GM12878 (cell line): ENCODE measurements around the gene CCN5. TPM values are rescaled to one million over a fixed set of nuclear protein-coding genes. Genes with fewer than 3 reads are reported as not detected.

ENCODE experiments used
- ATAC-seq: fragments of 200-7000 bp; cut with Tn5 transposase; 3 replicates; pipeline ENCODE4 v1.9.1; 2020; ENCODE audit warnings: mild to moderate bottlenecking, moderate library complexity
- BruUV-seq: library from RNA; stranded (reverse); fragments of 400-500 nt; replicated peaks from 2 replicates; lab custom pipeline; 2021; lab: Mats Ljungman, UMichigan
- CTCF ChIA-PET: fragments of 300-600 bp; sonication (Branson Sonifier 250); formaldehyde crosslinking; extraction: SDS; loops from one replicate; lab custom pipeline; 2021; ENCODE audit warnings: inconsistent platforms; lab: Yijun Ruan, JAX
- POLR2A ChIA-PET: fragments of 350-600 bp; formaldehyde crosslinking; extraction: SDS; loops from one replicate; lab custom pipeline; 2021; ENCODE audit warnings: inconsistent platforms; lab: Charles Lee
- RAD21 ChIA-PET: fragments of 300-600 bp; sonication (Branson Sonifier 250); formaldehyde crosslinking; loops from one replicate; lab custom pipeline; 2023; ENCODE audit warnings: antibody characterized with exemption; ENCODE audit not compliant: unreplicated experiment; lab: Charles Lee
- SMC1A ChIA-PET: fragments of 300-600 bp; sonication (Branson Sonifier 250); formaldehyde crosslinking; loops from one replicate; lab custom pipeline; 2023; ENCODE audit not compliant: unreplicated experiment, uncharacterized antibody; lab: Charles Lee
- DNase-seq: peaks from one replicate; pipeline ENCODE4 v3.0.0-alpha.2; 2011; ENCODE audit warnings: low read depth, low spot score
- FAIRE-seq: peaks from 3 replicates; lab custom pipeline; 2011; peaks lifted over from hg19 to GRCh38; lab: Jason Lieb, UNC
- H2AFZ ChIP-seq: 2 replicates; pipeline ENCODE4 v1.6.0; 2011; ENCODE audit warnings: low read depth, low read length, control low read depth; ENCODE audit not compliant: control insufficient read depth
- H3K27ac ChIP-seq: 2 replicates; pipeline ENCODE4 v1.5.1; 2011; ENCODE audit warnings: control low read depth; ENCODE audit not compliant: control insufficient read depth, insufficient read depth
- H3K27me3 ChIP-seq, 2 experiments: replicated peaks in 1 of 2; 2 replicates each; pipeline versions ENCODE4 v1.6.0 to v1.6.1; 2011; ENCODE audit warnings: low read length in 1 of 2; ENCODE audit not compliant: control insufficient read depth in 2 of 2, insufficient read depth in 2 of 2
- H3K36me3 ChIP-seq, 2 experiments: 2 replicates each; pipeline ENCODE4 v1.5.1; 2011; ENCODE audit warnings: low read length in 1 of 2; ENCODE audit not compliant: control insufficient read depth in 2 of 2, insufficient read depth in 2 of 2
- H3K4me1 ChIP-seq: 2 replicates; pipeline ENCODE4 v1.6.1; 2011; ENCODE audit warnings: mild to moderate bottlenecking, low read length, moderate library complexity, mixed read lengths; ENCODE audit not compliant: control insufficient read depth, insufficient read depth
- H3K4me2 ChIP-seq: 2 replicates; pipeline ENCODE4 v1.6.0; 2011; ENCODE audit warnings: control low read depth; ENCODE audit not compliant: control insufficient read depth, insufficient read depth
- H3K4me3 ChIP-seq: fragments of 200-600 bp; sonication (generic); 2 replicates; pipeline ENCODE4 v1.5.1; 2016
- H3K79me2 ChIP-seq: 2 replicates; pipeline ENCODE4 v1.6.0; 2011; ENCODE audit warnings: low read length; ENCODE audit not compliant: control insufficient read depth, insufficient read depth
- H3K9ac ChIP-seq: 2 replicates; pipeline ENCODE4 v1.8.0; 2011; ENCODE audit warnings: low read length, control low read depth, mixed read lengths; ENCODE audit not compliant: control insufficient read depth, insufficient read depth
- H3K9me3 ChIP-seq: replicated peaks from 3 replicates; pipeline ENCODE4 v1.5.1; 2011; ENCODE audit warnings: mild to moderate bottlenecking, low read length; ENCODE audit not compliant: control insufficient read depth, insufficient read depth
- H4K20me1 ChIP-seq: 2 replicates; pipeline ENCODE4 v1.6.0; 2011; ENCODE audit not compliant: control insufficient read depth, insufficient read depth
- ATF7 ChIP-seq: fragments of 450-650 bp; IDR thresholded peaks from 2 replicates; pipeline ENCODE4 v1.6.1; 2016; ENCODE audit warnings: low read depth, mild to moderate bottlenecking
- BACH1 ChIP-seq: fragments of 450-650 bp; IDR thresholded peaks from 2 replicates; pipeline ENCODE4 v1.6.1; 2017; ENCODE audit warnings: mild to moderate bottlenecking, borderline replicate concordance
- BCL11A ChIP-seq: IDR thresholded peaks from 2 replicates; pipeline ENCODE4 v1.6.1; 2011; ENCODE audit warnings: low read depth, low read length
- EED ChIP-seq: sonication (generic); IDR thresholded peaks from 2 replicates; pipeline ENCODE4 v1.6.1; 2016; ENCODE audit warnings: antibody characterized with exemption, low read depth
- FOXM1 ChIP-seq: IDR thresholded peaks from 2 replicates; pipeline ENCODE4 v1.6.1; 2012; ENCODE audit warnings: low read depth, mild to moderate bottlenecking, inconsistent platforms, low read length, moderate library complexity
- MEF2B ChIP-seq: fragments of 450-650 bp; IDR thresholded peaks from 2 replicates; pipeline ENCODE4 v1.6.1; 2018; ENCODE audit warnings: mild to moderate bottlenecking, moderate library complexity; ENCODE audit not compliant: partially characterized antibody, poor library complexity, severe bottlenecking
- YY1 ChIP-seq: IDR thresholded peaks from 2 replicates; pipeline ENCODE4 v1.6.1; 2011; ENCODE audit warnings: low read depth, mild to moderate bottlenecking, low read length
- WGBS: methylation state at CpG from one replicate; pipeline ENCODE4 v1.1.6; 2016; ENCODE audit warnings: low lambda C conversion rate; ENCODE audit not compliant: insufficient replicate concordance, insufficient coverage; ENCODE audit errors: missing lambda C conversion rate; 5-methylcytosine and 5-hydroxymethylcytosine counted together
- in situ Hi-C: fragments of 300-500 bp; cut with MboI; formaldehyde crosslinking; loops from 9 replicates; pipeline ENCODE4 v1.14.3; 2018; ENCODE audit warnings: mixed read lengths
- intact Hi-C: fragments of 100-400 bp; cut with micrococcal nuclease; formaldehyde crosslinking; loops from one replicate; pipeline ENCODE4 v1.14.2; 2022; ENCODE audit not compliant: unreplicated experiment
- polyA plus RNA-seq, 11 experiments: library from polyadenylated mRNA; depleted of rRNA in 4 of 11; unstranded in 6 of 11; stranded (reverse) in 5 of 11; fragments of >200 nt; fragmentation: Nextera tagmentation in 4 of 11; fragmentation: Illumina TruSeq in 1 of 11; extraction: Ambion mirVana in 4 of 11; extraction: Trizol in 1 of 11; gene quantifications; 1 replicate in 1 of 11; 2 replicates in 10 of 11; pipeline versions ENCODE4 v1.2.1 to v1.2.3, GENCODE V29; 2011 to 2016; ENCODE audit warnings: inconsistent platforms in 2 of 11, missing spikeins in 2 of 11, low read depth in 1 of 11
- total RNA-seq, 4 experiments: library from RNA; depleted of rRNA in 3 of 4; stranded (reverse); fragments of >200 nt in 3 of 4; fragmentation: Illumina TruSeq in 1 of 4; extraction: Trizol in 1 of 4; gene quantifications; 2 replicates each; pipeline versions ENCODE4 v1.2.1 to v1.2.3, GENCODE V29; 2013 to 2021
- TF ChIP-seq, protein P1 (sequence below): fragments of 450-650 bp; formaldehyde crosslinking; IDR thresholded peaks from 2 replicates; pipeline ENCODE4 v1.4.0; 2022; ENCODE audit warnings: mild to moderate bottlenecking, moderate library complexity
- TF ChIP-seq, protein P2 (sequence below): IDR thresholded peaks from 2 replicates; pipeline ENCODE4 v1.6.1; 2012; ENCODE audit warnings: improper control_type of control experiment, low read depth, low read length; ENCODE audit not compliant: insufficient replicate concordance
- TF ChIP-seq, protein P3 (sequence below), 3 experiments: IDR thresholded peaks in 2 of 3; conservative IDR thresholded peaks in 1 of 3; 2 replicates each; pipeline ENCODE4 v1.5.1; 2011; ENCODE audit warnings: low read depth in 3 of 3, low read length in 3 of 3, mild to moderate bottlenecking in 3 of 3, control low read depth in 2 of 3, moderate library complexity in 2 of 3, inconsistent platforms in 1 of 3, mixed read lengths in 1 of 3; ENCODE audit not compliant: control insufficient read depth in 2 of 3, insufficient read depth in 1 of 3; ENCODE audit errors: extremely low read depth in 1 of 3

CCN5 gene
- total and polyA plus RNA-seq, 10 of the 15 experiments (the other 5 are each of a cell fraction or from before 2014, with no cell fraction given): 0.14 to 0.15 TPM; not detected in 8

DNA sequence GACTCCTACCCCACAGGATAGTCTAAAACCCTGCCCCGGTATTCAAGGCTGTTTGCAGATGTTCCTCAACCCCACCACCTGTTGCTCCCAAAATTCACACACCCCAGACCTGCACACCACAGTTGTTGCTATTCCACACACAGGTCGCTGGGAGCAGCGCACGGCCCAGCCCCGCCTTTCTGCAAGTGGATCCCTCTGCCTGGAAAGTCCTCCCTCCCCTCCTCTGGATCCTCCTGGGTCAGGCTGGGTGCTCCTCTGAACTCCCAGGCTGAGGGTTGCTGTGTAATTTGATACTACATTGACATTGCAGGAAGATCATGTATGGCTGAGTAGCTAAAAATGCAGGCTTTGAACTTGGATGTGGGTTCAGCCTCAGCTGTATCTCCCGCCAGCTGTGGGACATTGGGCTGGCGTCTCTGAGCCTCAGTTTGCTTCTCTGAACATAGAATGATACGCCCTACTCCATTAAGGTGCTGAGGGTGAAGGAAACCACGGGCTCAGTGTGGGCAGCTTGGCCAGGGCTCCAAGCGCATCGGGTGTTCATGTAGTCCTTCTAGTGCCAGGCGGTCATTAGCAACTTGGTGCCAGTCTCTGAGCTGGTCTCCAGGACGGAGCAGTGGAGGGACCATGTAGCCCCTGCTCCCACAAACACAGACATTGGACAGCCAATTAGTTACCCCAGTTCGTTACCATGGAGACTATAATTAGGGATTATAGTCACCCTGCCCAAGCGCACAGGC is 13.9 kb upstream of the CCN5 start (continued):
- TF ChIP-seq, protein P1, sequence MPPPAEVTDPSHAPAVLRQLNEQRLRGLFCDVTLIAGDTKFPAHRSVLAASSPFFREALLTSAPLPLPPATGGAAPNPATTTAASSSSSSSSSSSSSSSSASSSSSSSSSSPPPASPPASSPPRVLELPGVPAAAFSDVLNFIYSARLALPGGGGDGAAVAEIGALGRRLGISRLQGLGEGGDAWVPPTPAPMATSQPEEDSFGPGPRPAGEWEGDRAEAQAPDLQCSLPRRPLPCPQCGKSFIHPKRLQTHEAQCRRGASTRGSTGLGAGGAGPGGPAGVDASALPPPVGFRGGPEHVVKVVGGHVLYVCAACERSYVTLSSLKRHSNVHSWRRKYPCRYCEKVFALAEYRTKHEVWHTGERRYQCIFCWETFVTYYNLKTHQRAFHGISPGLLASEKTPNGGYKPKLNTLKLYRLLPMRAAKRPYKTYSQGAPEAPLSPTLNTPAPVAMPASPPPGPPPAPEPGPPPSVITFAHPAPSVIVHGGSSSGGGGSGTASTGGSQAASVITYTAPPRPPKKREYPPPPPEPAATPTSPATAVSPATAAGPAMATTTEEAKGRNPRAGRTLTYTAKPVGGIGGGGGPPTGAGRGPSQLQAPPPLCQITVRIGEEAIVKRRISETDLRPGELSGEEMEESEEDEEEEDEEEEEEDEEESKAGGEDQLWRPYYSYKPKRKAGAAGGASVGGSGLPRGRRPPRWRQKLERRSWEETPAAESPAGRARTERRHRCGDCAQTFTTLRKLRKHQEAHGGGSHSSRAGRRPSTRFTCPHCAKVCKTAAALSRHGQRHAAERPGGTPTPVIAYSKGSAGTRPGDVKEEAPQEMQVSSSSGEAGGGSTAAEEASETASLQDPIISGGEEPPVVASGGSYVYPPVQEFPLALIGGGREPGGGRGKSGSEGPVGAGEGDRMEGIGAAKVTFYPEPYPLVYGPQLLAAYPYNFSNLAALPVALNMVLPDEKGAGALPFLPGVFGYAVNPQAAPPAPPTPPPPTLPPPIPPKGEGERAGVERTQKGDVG (CRISPR knock-in tag): no peak
- TF ChIP-seq BACH1: no peak

DNA sequence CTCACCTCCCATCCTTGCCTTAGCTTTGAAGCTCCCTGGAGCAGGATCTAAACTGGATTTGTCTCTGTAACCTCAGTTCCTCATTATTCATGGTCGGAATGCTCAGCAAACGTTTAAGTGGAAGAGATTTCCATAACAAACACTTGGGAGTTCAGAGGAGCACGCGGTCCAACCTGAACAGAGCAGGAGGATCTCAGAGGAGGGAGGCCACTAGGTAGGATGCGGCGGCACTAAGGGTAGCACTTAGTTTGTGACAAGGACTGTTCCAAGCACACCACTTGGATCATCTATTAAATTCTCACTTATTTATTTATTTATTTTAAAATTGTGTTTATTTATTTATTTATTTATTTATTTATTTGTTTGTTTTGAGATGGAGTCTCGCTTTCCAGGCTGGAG is 13.3 kb upstream of the CCN5 start:
- in situ Hi-C loops (no loop called here), intact Hi-C loops (no loop called here)
- Histone ChIP-seq H3K36me3 (no peaks in the 10 kb centered on the region), H3K9ac (no peak overlapping the region), H3K4me3 (no peak overlapping the region), H3K9me3 (no peaks in the 10 kb centered on the region), H3K27ac (no peak overlapping the region), H3K4me2 (no peak overlapping the region), H3K27me3 (no peaks in the 10 kb centered on the region; a peak in 2 of 4 replicates), H3K79me2 (no peaks in the 10 kb centered on the region), H2AFZ (no peak overlapping the region), H4K20me1 (no peaks in the 10 kb centered on the region), H3K4me1 (peaks cover 10% of the 10 kb centered on the region)
- ChIA-PET RAD21 (no interaction called here), CTCF (interaction anchor here (0.6 kb wide), 1 partner anchor 319 kb away, joined by 3 read pairs; no protein-coding TSS in a partner anchor), POLR2A (no interaction called here), SMC1A (no interaction called here)
- no peak for DNase-seq
- no peak for FAIRE-seq
- ATAC-seq: no peak
- 55% methylated on average over 7 of the region's 7 CpGs for WGBS
- no TSS peak for BruUV-seq
- TF ChIP-seq FOXM1 (no peak), YY1 (no peak), MEF2B (no peak), EED (no peak), BCL11A (no peak), ATF7 (no peak)
- TF ChIP-seq, protein P2, sequence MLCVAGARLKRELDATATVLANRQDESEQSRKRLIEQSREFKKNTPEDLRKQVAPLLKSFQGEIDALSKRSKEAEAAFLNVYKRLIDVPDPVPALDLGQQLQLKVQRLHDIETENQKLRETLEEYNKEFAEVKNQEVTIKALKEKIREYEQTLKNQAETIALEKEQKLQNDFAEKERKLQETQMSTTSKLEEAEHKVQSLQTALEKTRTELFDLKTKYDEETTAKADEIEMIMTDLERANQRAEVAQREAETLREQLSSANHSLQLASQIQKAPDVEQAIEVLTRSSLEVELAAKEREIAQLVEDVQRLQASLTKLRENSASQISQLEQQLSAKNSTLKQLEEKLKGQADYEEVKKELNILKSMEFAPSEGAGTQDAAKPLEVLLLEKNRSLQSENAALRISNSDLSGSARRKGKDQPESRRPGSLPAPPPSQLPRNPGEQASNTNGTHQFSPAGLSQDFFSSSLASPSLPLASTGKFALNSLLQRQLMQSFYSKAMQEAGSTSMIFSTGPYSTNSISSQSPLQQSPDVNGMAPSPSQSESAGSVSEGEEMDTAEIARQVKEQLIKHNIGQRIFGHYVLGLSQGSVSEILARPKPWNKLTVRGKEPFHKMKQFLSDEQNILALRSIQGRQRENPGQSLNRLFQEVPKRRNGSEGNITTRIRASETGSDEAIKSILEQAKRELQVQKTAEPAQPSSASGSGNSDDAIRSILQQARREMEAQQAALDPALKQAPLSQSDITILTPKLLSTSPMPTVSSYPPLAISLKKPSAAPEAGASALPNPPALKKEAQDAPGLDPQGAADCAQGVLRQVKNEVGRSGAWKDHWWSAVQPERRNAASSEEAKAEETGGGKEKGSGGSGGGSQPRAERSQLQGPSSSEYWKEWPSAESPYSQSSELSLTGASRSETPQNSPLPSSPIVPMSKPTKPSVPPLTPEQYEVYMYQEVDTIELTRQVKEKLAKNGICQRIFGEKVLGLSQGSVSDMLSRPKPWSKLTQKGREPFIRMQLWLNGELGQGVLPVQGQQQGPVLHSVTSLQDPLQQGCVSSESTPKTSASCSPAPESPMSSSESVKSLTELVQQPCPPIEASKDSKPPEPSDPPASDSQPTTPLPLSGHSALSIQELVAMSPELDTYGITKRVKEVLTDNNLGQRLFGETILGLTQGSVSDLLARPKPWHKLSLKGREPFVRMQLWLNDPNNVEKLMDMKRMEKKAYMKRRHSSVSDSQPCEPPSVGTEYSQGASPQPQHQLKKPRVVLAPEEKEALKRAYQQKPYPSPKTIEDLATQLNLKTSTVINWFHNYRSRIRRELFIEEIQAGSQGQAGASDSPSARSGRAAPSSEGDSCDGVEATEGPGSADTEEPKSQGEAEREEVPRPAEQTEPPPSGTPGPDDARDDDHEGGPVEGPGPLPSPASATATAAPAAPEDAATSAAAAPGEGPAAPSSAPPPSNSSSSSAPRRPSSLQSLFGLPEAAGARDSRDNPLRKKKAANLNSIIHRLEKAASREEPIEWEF: no peak
- TF ChIP-seq, protein P3, sequence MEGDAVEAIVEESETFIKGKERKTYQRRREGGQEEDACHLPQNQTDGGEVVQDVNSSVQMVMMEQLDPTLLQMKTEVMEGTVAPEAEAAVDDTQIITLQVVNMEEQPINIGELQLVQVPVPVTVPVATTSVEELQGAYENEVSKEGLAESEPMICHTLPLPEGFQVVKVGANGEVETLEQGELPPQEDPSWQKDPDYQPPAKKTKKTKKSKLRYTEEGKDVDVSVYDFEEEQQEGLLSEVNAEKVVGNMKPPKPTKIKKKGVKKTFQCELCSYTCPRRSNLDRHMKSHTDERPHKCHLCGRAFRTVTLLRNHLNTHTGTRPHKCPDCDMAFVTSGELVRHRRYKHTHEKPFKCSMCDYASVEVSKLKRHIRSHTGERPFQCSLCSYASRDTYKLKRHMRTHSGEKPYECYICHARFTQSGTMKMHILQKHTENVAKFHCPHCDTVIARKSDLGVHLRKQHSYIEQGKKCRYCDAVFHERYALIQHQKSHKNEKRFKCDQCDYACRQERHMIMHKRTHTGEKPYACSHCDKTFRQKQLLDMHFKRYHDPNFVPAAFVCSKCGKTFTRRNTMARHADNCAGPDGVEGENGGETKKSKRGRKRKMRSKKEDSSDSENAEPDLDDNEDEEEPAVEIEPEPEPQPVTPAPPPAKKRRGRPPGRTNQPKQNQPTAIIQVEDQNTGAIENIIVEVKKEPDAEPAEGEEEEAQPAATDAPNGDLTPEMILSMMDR (IDR thresholded peaks at IDR 0.05 in 2 of 3, conservative IDR thresholded peaks at IDR 0.05 in 1 of 3; ENCODE audit: control insufficient read depth in 2 of 3, extremely low read depth in 1 of 3, insufficient read depth in 1 of 3, low read depth in 3 of 3, low read length in 3 of 3): no peak
